NCI-H1436 treated with DMSO at 0.1 percent for 48 hours (cell line): Measurements from ENCODE around the gene KREMEN1.
"Not testable (repeated sequence)": the region's sequence is repeated elsewhere in the genome, so short reads cannot be mapped to it uniquely, and the experiment has no call there.

ENCODE experiments used
- DNase-seq: peaks from one replicate; lab custom pipeline; 2025; lab: John Stamatoyannopoulos, UW

Gene KREMEN1

DNA sequence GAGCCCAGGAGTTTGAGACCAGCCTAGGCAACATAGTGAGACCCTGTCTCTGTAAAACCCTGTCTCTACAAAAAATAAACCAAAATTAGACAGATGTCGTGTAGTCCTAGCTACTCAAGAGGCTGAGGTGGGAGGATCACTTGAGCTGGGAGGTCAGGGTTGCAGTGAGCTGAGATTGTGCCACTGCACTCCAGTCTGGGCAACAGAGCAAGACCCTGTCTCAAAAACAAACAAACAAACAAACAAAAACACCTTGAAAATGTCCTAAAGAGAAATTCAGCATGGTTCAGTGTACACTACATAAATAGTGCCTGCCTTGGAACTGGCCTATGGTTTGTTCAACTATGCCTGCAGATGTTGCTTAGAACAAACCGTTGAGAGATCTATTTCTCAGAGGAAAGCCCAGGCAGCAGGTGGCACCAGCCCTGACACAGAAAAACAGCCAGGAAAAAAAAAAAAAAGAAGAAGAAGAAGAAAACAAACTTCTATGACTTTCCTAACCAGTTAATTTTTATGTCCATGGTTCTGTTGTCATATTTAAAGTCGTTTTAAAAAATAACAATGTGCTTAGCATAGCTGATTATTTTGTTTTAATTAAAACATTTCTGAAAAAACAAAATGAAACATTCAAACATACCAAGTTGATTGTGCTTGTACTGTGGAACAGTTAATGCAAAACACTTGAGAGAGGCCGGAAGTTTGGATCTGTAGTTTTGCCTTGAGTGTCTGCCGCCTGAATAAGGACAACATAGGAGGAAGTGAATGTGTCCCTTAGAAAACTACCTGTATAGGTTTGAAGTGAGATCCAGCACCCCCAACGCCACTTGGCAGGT lies 5.4 kb downstream of the KREMEN1 start:
- DNase-seq = no peak

- DNase-seq = no peak
Measured at GRCh38 chr22:29078869-29079207, 6.0 kb downstream of the KREMEN1 start.

GRCh38 chr22:29079218-29079901 lies 6.5 kb downstream of the KREMEN1 start:
- peak; percentile 62 for DNase-seq

- DNase-seq = peak; percentile 53
Measured at GRCh38 chr22:29080106-29080975, 7.5 kb downstream of the KREMEN1 start.

GRCh38 chr22:29081517-29082236 lies 8.8 kb downstream of the KREMEN1 start:
- no peak for DNase-seq

GRCh38 chr22:29082826-29083545 lies 10.2 kb downstream of the KREMEN1 start:
- DNase-seq = no peak

DNA sequence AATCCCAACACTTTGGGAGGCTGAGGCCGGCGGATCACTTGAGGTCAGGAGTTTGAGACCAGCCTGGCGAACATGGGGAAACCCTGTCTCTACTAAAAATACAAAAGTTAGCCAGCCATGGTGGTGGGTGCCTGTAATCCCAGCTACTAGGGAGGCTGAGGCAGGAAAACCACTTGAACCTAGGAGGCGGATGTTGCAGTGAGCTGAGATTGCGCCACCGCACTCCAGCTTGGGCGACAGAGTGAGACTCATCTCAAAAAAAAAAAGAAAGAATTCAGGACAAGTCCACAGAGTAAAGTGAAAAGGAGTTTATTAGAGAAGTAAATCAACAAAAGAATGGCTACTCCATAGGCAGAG lies 10.7 kb downstream of the KREMEN1 start:
- not testable (repeated sequence) for DNase-seq

- no peak for DNase-seq
Measured at GRCh38 chr22:29083933-29084591, 11.2 kb downstream of the KREMEN1 start.

DNA sequence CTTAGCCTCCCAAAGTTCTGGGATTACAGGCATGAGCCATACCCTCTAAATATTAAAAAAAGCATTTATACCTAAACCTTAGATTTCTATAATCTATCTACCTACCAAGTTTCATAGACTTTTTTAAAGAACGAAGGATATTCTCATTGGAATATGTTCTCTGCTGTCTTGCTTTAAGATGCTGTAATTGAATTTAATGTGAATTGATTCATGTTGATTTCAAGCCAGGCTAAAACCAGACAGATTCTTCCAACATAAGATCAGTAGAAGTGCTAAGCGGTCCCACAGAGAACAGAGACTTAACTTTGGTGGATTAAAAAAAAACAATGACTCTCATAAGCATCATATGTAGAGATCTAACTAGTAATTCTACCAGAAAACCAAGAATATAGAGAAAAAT lies 14.2 kb downstream of the KREMEN1 start:
- DNase-seq = no peak

DNA sequence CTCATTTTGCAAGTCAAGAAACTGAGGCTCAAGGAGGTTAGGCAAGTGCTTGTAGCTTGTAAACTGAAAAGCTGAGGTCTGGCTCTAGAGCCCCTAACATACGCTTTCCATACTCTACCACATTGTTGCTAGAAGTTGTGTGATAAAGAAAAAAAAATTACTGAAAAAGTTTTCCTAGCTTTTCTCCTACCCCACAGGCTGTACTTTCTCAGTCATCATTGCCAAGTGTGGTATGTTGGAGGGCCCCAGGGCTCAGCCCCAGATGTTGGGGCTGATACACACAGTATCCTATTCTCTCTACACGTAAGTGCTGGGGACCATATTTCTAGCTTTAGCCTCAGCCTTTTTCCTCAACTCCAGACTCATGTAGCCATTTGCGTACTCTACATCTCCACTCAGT lies 16.0 kb downstream of the KREMEN1 start:
- no peak for DNase-seq

DNA sequence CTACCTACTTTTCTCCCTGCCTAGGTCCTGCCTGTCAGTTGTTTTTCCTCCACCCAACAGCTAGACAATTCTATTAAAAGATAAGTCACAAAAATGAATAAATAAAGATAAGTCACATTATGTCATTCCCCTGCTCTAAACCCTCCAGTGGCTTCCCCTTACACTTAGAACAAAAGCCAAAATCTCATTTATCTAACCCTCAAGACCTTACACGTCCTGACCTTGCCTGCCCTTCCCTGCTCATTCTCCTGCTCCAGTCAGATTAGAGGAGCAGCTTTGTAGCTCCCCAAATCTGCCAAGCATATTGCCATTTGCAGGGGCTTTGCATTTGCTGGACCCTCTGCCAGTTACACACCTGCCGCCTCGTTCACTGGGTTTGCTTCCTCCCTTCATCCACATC lies 16.7 kb downstream of the KREMEN1 start:
- no peak for DNase-seq

DNA sequence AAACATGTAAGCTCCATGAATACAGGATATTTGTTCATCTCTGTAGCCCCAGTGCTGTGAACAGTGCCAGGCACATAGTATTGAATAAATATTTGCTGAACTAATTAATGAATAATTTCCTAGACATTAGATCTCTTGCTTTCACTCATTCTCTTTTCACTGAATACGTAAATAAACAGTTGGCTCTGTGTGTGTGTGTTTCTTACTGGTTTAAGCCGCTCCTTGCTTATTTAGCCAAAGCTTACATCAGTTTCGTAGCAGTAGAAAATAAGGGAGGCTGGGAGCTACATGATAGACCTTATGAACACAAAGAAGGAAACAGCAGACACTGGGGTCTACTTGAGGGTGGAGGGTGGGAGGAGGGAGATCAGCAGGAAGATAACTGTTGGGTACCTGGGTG lies 17.2 kb downstream of the KREMEN1 start:
- no peak for DNase-seq

DNA sequence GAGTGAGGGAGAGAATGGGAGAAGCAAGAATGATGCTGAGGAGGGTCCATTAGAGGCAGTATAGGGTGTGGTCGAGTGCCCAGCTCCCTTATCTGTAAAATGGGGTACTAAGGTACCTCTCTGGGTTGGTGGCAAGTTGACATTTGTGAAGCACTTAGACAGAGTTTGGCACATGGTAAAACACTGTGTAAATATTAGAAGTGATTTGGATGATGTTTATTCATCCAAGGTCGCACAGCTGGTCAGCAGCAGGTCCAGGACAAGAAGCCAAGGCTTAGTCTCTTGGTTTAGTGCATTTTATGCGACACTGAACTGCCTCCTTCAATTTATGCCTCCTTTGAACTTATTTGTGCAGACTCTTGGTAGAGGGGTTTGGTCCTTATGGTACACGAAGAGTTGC lies 19.4 kb downstream of the KREMEN1 start:
- no peak for DNase-seq

DNA sequence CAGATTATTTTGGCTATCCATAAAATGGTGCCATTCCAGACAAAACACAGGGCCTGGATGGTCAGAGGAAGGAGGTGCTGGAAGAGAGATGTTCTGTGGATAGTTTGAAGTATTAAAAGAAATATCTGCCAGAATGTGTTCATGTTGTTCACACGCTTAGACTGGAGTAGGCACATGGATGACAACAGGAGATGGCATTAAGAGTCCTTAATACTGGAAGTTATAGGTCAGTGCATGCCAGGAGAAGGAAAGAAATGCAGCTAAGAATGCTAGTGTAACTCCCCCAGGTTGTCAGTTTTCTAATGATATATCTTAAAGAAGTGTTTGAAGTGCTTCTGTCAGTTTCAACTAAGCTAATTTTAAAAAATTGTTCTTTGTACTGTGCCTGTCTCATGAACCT lies 20.2 kb downstream of the KREMEN1 start:
- DNase-seq = no peak

DNA sequence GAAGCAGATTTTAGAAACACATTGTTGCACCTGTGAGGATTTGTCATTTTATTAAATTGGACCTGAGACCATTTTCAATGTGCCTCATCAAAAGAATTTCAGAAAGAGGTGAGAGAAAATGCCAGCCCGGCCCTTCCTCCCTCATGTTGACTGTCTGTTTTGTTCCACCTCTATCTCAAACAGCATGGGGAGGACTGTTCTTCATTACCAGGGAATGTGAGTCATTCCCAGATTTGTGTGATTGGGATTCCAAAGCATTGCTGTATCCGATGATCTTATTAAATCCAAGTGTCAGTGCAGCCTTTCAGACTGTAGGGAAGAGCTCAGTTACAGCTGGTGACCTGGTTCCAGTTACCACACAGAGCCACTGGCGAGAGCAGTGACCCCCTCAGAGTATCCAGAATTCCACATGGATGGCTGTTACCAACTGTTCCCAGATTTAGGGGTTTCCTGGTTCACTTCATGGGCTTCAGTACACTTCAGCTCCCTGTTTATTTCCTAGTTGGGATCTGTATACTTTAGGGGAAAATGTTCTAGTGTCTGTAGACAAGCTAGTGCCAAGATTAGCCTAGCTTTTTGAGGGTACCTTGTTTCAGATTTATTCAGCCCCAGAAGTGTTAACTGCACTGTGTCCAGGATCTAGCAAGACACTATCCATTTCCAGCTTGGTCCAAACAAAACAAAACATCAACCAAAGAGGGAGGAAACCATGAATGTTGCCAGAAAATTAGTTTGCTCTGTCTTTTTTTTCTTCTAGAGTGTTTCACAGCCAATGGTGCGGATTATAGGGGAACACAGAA lies 20.9 kb downstream of the KREMEN1 start:
- DNase-seq = no peak

- no peak for DNase-seq
Measured at GRCh38 chr22:29095459-29095858, 22.6 kb downstream of the KREMEN1 start.

GRCh38 chr22:29096736-29097669 lies 24.2 kb downstream of the KREMEN1 start:
- no peak for DNase-seq

DNA sequence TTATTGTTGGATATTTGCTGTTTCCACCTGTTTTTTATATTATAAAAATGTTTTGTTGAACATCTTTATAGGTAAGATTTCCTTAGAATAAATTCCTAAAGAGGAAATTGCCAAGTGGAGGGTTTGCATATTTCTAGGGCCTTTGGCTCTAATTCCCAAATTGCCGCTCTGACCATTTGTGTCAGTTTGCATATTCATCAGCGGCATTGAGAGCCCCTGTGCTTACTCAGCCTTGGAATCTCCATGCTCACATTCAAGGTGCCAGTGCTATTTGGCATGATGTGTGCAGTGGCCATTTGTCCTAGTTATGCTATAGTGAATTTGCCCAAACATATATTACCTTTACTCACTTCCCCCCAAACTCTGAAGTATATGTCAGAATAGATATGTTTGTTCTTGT lies 25.5 kb downstream of the KREMEN1 start:
- no peak for DNase-seq

GRCh38 chr22:29102300-29102699 lies 29.5 kb downstream of the KREMEN1 start:
- no peak for DNase-seq
